HEK293T (cell line): ENCODE data around the gene PLEKHA7.
"Not testable (repeated sequence)": the region's sequence is repeated elsewhere in the genome, so short reads cannot be mapped to it uniquely, and the experiment has no call there.

ENCODE experiments used
- BHLHE40 ChIP-seq: fragments of 450-650 bp; IDR thresholded peaks from 2 replicates; pipeline ENCODE4 v1.6.1; 2016; ENCODE audit warnings: mild to moderate bottlenecking, moderate library complexity, borderline replicate concordance
- ELF4 ChIP-seq: fragments of 450-650 bp; IDR thresholded peaks from 2 replicates; pipeline ENCODE4 v1.6.1; 2017; ENCODE audit warnings: antibody characterized with exemption
- FOXA1 ChIP-seq: fragments of 450-650 bp; IDR thresholded peaks from 2 replicates; pipeline ENCODE4 v1.6.1; 2016; ENCODE audit warnings: mild to moderate bottlenecking
- FOXK2 ChIP-seq: fragments of 450-650 bp; IDR thresholded peaks from 2 replicates; pipeline ENCODE4 v1.6.1; 2016; ENCODE audit warnings: mild to moderate bottlenecking
- HDGF ChIP-seq: fragments of 450-650 bp; IDR thresholded peaks from 2 replicates; pipeline ENCODE4 v1.6.1; 2017; ENCODE audit warnings: antibody characterized with exemption, borderline replicate concordance
- L3MBTL2 ChIP-seq: fragments of 450-650 bp; conservative IDR thresholded peaks from 2 replicates; pipeline ENCODE4 v1.6.1; 2016; ENCODE audit warnings: mild to moderate bottlenecking
- LEF1 ChIP-seq: fragments of 450-650 bp; IDR thresholded peaks from 2 replicates; pipeline ENCODE4 v1.6.1; 2017; ENCODE audit warnings: mild to moderate bottlenecking, borderline replicate concordance
- NFRKB ChIP-seq: fragments of 450-650 bp; IDR thresholded peaks from 2 replicates; pipeline ENCODE4 v1.6.1; 2016; ENCODE audit warnings: mild to moderate bottlenecking, moderate library complexity
- PKNOX1 ChIP-seq: fragments of 450-650 bp; IDR thresholded peaks from 2 replicates; pipeline ENCODE4 v1.6.1; 2016
- SP1 ChIP-seq: fragments of 450-650 bp; IDR thresholded peaks from 2 replicates; pipeline ENCODE4 v1.6.1; 2017
- SUZ12 ChIP-seq: fragments of 450-650 bp; IDR thresholded peaks from 2 replicates; pipeline ENCODE4 v1.6.1; 2016; ENCODE audit warnings: mild to moderate bottlenecking
- ZNF384 ChIP-seq: fragments of 450-650 bp; IDR thresholded peaks from 2 replicates; pipeline ENCODE4 v1.6.1; 2016

- not testable (repeated sequence) for TF ChIP-seq SP1, L3MBTL2, PKNOX1, HDGF, ZNF384, ELF4, FOXK2, LEF1, SUZ12, FOXA1, BHLHE40, NFRKB
Measured at GRCh38 chr11:16887887-16888286, 126.3 kb downstream of the PLEKHA7 start.
